ENCODE data around the gene GPAT2.
"Not testable (repeated sequence)": the region's sequence is repeated elsewhere in the genome, so short reads cannot be mapped to it uniquely, and the experiment has no call there.

The GPAT2 gene

DNA sequence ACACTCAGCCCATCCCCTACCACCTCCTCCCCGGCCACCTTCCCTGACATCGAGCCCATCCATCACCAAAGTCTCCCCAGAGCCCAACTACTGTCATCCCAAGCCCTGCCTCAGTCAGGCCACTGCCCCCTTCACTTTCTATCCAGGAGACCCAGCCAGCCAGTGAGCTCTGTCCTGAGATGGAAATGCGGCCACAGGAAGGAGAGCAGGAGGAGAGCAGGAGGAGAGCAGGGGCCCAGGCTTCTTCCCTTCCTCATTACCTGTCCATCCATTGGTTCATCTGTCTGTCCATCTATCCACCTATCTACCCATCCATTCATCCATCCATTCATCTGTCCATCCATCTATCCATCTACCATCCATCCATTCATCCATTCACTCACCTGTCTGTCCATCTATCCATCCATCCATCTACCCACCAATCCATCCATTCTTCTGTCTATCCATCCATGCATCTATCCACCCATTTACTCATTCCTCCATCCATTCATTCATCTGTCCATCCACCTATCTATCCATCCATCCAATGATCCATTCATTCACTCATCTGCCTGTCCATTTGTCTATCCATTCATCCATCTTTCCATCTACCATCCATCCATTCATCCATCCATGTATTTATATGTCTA is 29.4 kb upstream of the GPAT2 start:
- not testable (repeated sequence) for H3K4me3 ChIP-seq (ENCODE audit: low read depth, low read length); H3K27me3 ChIP-seq (ENCODE audit: control insufficient read depth, insufficient read depth, low read length); H3K27ac ChIP-seq (ENCODE audit: low read depth, low read length); H3K9me3 ChIP-seq (ENCODE audit: control insufficient read depth, insufficient read depth, low read length); H3K36me3 ChIP-seq (ENCODE audit: control insufficient read depth, insufficient read depth, low read length); H3K9ac ChIP-seq (ENCODE audit: low read depth, low read length); H3K4me1 ChIP-seq (ENCODE audit: control insufficient read depth, insufficient read depth, low read length)

DNA sequence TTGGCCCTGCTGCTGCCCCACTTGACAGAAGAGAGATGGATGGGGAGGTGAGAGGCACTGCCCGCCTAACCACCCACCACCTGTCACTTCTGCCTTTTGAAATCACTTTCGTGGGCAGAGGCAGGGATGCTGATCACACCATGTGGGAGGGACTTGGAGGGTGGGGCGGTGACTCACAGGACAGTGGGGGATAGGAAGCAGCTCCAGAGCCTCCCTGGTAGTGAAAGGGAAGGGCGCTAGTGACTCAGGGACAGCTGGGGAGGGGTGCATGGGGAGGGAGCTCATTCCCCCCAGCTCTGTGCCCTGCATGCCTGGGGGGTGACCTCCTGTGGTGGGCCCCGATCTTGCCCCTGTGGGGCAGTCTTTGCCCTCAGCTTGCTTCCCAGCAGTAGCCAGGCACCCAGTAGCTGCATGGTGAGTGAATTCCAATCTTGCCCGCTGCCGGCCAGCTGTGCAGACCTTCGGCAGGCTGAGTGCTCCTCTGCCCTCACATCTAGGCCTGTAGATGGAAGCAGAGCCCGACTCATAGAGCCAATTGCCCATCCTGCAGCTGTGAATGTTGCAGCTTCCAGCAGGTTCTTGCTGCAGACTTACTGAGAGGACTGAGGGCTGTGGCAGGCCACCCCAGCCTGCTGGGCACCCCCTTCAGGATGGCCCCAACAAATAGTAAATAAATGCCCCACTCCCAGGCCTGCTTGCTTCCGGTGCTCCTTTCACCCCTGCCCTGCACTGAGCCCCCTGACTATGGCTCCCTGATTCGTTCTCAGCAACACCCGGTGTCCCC is 28.6 kb upstream of the GPAT2 start:
- H3K9me3 ChIP-seq (ENCODE audit: control insufficient read depth, insufficient read depth, low read length); H3K27me3 ChIP-seq (ENCODE audit: control insufficient read depth, insufficient read depth, low read length); H3K9ac ChIP-seq (ENCODE audit: low read depth, low read length); H3K4me3 ChIP-seq (ENCODE audit: low read depth, low read length); H3K27ac ChIP-seq (ENCODE audit: low read depth, low read length); H3K36me3 ChIP-seq (ENCODE audit: control insufficient read depth, insufficient read depth, low read length); H3K4me1 ChIP-seq (ENCODE audit: control insufficient read depth, insufficient read depth, low read length): not testable (repeated sequence)

- not testable (repeated sequence) for H3K27ac ChIP-seq (ENCODE audit: low read depth, low read length); H3K27me3 ChIP-seq (ENCODE audit: control insufficient read depth, insufficient read depth, low read length); H3K36me3 ChIP-seq (ENCODE audit: control insufficient read depth, insufficient read depth, low read length)
Observed at GRCh38 chr2:96062483-96062882, 27.8 kb upstream of the GPAT2 start.

GRCh38 chr2:96061901-96062300 is 27.2 kb upstream of the GPAT2 start:
- not testable (repeated sequence) for H3K4me3 ChIP-seq (ENCODE audit: low read depth, low read length); H3K36me3 ChIP-seq (ENCODE audit: control insufficient read depth, insufficient read depth, low read length); H3K9me3 ChIP-seq (ENCODE audit: control insufficient read depth, insufficient read depth, low read length); H3K4me1 ChIP-seq (ENCODE audit: control insufficient read depth, insufficient read depth, low read length); H3K27ac ChIP-seq (ENCODE audit: low read depth, low read length); H3K9ac ChIP-seq (ENCODE audit: low read depth, low read length); H3K27me3 ChIP-seq (ENCODE audit: control insufficient read depth, insufficient read depth, low read length)

More at GRCh38 chr2:96062483-96062882, 27.8 kb upstream of the GPAT2 start:
- H3K9ac ChIP-seq (ENCODE audit: low read depth, low read length); H3K4me3 ChIP-seq (ENCODE audit: low read depth, low read length); H3K4me1 ChIP-seq (ENCODE audit: control insufficient read depth, insufficient read depth, low read length); H3K9me3 ChIP-seq (ENCODE audit: control insufficient read depth, insufficient read depth, low read length): not testable (repeated sequence)

GRCh38 chr2:96061197-96061817 is 26.6 kb upstream of the GPAT2 start:
- H3K4me1 ChIP-seq (ENCODE audit: control insufficient read depth, insufficient read depth, low read length); H3K27me3 ChIP-seq (ENCODE audit: control insufficient read depth, insufficient read depth, low read length); H3K36me3 ChIP-seq (ENCODE audit: control insufficient read depth, insufficient read depth, low read length); H3K27ac ChIP-seq (ENCODE audit: low read depth, low read length); H3K9me3 ChIP-seq (ENCODE audit: control insufficient read depth, insufficient read depth, low read length); H3K9ac ChIP-seq (ENCODE audit: low read depth, low read length); H3K4me3 ChIP-seq (ENCODE audit: low read depth, low read length): not testable (repeated sequence)

DNA sequence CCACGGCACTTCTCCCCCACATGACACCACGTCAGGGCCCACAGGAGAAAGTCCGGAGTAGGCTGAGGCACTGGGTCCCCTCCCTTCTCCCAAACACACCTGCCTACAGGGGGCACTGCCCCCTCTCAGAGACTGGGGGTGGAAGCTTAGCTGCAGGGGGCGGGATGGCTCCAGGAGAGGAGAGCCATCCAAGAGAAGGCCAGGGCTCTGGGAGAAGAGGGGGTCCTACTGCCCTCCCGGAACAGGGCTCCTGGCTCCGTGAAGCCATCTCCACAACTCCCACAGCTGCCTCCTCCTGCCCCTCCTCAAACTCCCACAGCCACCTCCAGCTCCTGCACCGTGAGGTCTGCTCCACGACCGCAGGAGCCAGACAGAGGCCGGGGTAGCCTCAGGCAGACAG is 25.6 kb upstream of the GPAT2 start:
- not testable (repeated sequence) for H3K9me3 ChIP-seq (ENCODE audit: control insufficient read depth, insufficient read depth, low read length); H3K27ac ChIP-seq (ENCODE audit: low read depth, low read length); H3K4me3 ChIP-seq (ENCODE audit: low read depth, low read length); H3K4me1 ChIP-seq (ENCODE audit: control insufficient read depth, insufficient read depth, low read length); H3K9ac ChIP-seq (ENCODE audit: low read depth, low read length); H3K36me3 ChIP-seq (ENCODE audit: control insufficient read depth, insufficient read depth, low read length); H3K27me3 ChIP-seq (ENCODE audit: control insufficient read depth, insufficient read depth, low read length)

DNA sequence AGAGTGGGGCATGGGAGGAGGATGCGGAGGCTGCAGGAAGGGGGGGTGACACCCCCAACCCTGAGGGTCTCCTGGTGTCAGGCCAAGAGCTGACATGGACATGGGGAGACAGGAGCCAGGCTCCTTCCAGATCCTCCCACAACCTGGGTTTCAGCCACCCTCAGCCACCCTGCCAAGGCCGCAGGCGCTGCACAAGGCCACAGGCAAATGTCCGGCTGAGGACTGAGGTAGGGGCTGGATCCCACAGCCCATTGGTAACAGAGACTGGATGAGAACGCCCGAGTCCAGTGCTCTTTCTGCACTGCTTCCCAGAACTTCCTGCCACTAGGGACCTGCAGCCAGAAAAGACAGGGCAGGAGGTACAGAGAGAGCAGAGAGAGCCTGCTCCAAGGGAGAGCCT is 24.7 kb upstream of the GPAT2 start:
- H3K9me3 ChIP-seq (ENCODE audit: control insufficient read depth, insufficient read depth, low read length); H3K4me1 ChIP-seq (ENCODE audit: control insufficient read depth, insufficient read depth, low read length); H3K27ac ChIP-seq (ENCODE audit: low read depth, low read length); H3K27me3 ChIP-seq (ENCODE audit: control insufficient read depth, insufficient read depth, low read length); H3K9ac ChIP-seq (ENCODE audit: low read depth, low read length); H3K4me3 ChIP-seq (ENCODE audit: low read depth, low read length); H3K36me3 ChIP-seq (ENCODE audit: control insufficient read depth, insufficient read depth, low read length): not testable (repeated sequence)

GRCh38 chr2:96055830-96056229 is 21.1 kb upstream of the GPAT2 start:
- not testable (repeated sequence) for H3K9me3 ChIP-seq (ENCODE audit: control insufficient read depth, insufficient read depth, low read length); H3K9ac ChIP-seq (ENCODE audit: low read depth, low read length); H3K36me3 ChIP-seq (ENCODE audit: control insufficient read depth, insufficient read depth, low read length); H3K4me1 ChIP-seq (ENCODE audit: control insufficient read depth, insufficient read depth, low read length); H3K4me3 ChIP-seq (ENCODE audit: low read depth, low read length); H3K27me3 ChIP-seq (ENCODE audit: control insufficient read depth, insufficient read depth, low read length); H3K27ac ChIP-seq (ENCODE audit: low read depth, low read length)

GRCh38 chr2:96054537-96054936 is 19.8 kb upstream of the GPAT2 start:
- not testable (repeated sequence) for H3K36me3 ChIP-seq (ENCODE audit: control insufficient read depth, insufficient read depth, low read length); H3K4me1 ChIP-seq (ENCODE audit: control insufficient read depth, insufficient read depth, low read length); H3K9ac ChIP-seq (ENCODE audit: low read depth, low read length); H3K27ac ChIP-seq (ENCODE audit: low read depth, low read length); H3K4me3 ChIP-seq (ENCODE audit: low read depth, low read length); H3K9me3 ChIP-seq (ENCODE audit: control insufficient read depth, insufficient read depth, low read length); H3K27me3 ChIP-seq (ENCODE audit: control insufficient read depth, insufficient read depth, low read length)

DNA sequence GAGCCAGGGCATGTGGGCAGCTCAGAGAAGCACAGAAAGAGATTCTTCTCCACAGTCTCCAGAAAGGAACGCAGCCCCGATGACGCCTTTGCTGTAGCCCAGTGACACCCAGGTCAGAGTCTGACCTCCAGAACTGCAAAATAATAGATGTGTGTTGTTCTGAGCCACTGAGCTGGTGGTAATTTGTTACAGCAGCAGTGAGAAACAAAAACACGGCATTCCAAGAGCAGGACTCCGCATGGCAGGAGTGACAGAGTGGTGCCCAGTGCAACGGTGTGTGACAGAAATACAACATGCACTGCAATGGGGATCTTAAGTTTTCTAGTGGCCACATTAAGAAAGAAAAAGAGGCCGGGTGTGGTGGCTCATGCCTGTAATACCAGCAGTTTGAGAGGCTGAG is 18.7 kb upstream of the GPAT2 start:
- H3K27me3 ChIP-seq (ENCODE audit: control insufficient read depth, insufficient read depth, low read length); H3K4me1 ChIP-seq (ENCODE audit: control insufficient read depth, insufficient read depth, low read length); H3K9ac ChIP-seq (ENCODE audit: low read depth, low read length); H3K4me3 ChIP-seq (ENCODE audit: low read depth, low read length); H3K27ac ChIP-seq (ENCODE audit: low read depth, low read length); H3K36me3 ChIP-seq (ENCODE audit: control insufficient read depth, insufficient read depth, low read length); H3K9me3 ChIP-seq (ENCODE audit: control insufficient read depth, insufficient read depth, low read length): not testable (repeated sequence)

- H3K27ac ChIP-seq (ENCODE audit: low read depth, low read length); H3K9me3 ChIP-seq (ENCODE audit: control insufficient read depth, insufficient read depth, low read length); H3K27me3 ChIP-seq (ENCODE audit: control insufficient read depth, insufficient read depth, low read length); H3K9ac ChIP-seq (ENCODE audit: low read depth, low read length); H3K4me3 ChIP-seq (ENCODE audit: low read depth, low read length); H3K36me3 ChIP-seq (ENCODE audit: control insufficient read depth, insufficient read depth, low read length); H3K4me1 ChIP-seq (ENCODE audit: control insufficient read depth, insufficient read depth, low read length): not testable (repeated sequence)
Observed at GRCh38 chr2:96052632-96053031, 17.9 kb upstream of the GPAT2 start.
